Activated CD8-positive, alpha-beta memory T cell treated with anti-CD3 and anti-CD28 coated beads, Interleukin-2, amount 50 U/mL, for 1 hour (primary cell): ENCODE data around the gene FOXP1.

Source experiments
- DNase-seq: peaks from one replicate; pipeline ENCODE4 v3.0.0-alpha.2; 2020; ENCODE audit errors: extremely low read depth

The FOXP1 gene

DNA sequence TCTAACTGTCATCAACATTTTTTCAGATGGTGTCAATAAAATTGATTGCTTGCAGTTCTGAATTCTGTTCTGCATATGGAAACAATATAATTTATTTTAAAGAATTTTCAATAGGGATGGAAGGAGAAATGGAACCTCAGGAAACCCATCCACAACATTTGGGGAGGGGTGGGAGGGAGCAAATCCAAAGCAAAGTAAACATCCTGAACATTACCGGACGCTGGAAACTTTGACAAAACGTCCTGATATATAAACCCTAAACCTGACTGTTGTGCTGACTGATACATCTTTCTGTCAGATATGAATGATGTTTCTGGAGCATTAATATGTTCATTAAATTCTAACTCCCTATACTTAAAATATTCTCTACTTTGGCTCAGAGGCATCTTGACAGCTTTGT lies 479.0 kb downstream of the FOXP1 start:
- no peak for DNase-seq

DNA sequence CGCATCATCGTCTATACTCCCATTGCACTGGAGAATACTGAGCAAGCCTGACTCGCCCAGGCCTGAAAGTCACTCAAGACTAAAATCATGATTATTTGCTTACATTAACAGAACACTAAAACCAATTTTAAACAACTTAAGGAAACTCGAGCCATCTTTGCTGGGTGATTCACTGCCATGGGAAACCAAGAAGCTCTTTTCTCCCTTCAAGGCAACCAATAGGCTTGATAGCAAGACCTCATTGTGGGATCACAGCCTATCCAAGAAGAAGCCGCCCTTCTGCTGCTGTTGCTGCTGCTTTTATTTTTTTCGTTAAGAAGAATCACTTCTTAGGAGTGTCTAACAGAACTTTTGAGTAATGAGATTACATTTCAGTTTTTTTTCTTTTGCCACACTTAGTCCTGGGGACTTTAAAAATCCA lies 479.4 kb downstream of the FOXP1 start:
- no peak for DNase-seq

DNA sequence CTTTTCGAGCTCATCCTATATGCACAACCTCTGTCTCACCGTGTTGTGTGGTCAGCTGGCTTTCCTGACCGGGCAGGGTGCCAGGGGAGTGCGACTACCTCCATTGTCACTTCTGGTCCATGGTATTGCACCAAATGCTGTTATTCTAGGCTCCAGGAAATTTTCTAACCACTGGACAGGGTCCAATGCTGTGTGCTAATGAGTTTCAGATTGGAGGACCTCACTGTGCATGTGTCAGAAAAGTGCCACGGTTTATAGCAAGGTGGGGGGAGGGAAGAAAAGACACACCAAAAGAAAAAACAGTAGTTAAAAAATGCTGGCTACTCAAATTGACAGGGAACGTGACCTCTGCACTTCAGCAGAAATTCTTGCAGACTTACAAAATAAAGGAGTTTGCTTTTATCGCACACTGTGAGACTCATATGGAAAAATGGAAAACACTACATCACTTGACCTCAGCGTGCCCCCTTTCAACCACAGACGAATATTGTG lies 480.1 kb downstream of the FOXP1 start:
- DNase-seq = no peak

DNA sequence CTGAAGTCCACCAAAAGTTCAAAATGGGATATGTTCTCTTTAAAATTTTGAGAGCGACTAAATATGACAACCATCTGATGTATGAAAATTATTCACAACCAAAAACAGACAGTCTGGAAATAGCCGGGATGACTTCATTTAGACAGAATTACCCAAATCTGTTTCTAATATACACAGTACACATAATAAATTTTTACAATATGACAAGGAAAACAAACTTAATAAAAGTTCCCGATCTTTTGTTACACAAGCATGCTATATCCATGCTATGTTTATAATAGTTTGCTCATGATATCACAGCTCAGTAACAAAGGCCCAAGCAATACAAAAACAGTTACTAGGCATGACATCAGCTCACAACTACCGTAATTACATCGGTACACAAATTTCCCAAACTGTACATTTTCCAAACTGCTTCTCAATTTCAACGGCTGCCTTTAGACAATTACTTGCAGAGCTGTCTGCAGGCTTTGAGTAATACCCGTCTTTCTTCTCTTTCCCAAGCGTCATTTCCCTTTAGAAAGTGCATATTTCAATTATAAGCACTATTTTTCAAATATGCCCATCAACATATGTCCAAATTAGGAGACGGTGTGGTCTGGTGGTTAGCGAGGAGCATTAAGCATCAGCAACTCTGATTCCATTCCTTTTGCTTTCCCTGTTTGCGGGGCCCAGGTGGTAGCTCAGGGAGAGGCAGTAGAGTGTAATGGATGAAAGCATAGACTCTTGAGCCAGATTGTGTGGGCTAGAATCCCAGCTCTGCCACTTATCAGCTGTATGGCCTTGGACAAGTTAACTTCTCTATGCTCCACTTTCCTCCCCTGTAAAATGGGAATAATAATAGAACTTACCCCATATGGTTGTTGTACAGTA lies 481.2 kb downstream of the FOXP1 start:
- no peak for DNase-seq

DNA sequence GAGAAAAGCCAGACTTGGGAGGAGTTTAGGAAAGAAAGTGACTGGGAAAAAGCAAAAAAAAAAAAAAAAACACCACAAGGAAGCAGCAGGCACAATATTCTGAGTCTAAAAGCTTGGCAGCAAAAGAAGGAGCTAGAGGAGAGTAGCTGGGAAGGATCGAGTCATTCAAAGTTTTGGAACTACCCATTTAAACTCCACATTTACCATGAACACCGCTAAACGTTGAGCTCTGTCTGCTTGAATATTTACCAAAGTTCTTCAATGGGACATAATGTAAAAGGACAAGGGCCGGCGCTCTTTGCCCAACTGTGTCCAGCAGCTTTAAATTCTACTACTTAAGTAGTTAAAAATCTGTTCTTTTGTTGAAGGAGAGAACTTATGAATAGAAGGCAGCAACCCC lies 481.9 kb downstream of the FOXP1 start:
- no peak for DNase-seq

DNA sequence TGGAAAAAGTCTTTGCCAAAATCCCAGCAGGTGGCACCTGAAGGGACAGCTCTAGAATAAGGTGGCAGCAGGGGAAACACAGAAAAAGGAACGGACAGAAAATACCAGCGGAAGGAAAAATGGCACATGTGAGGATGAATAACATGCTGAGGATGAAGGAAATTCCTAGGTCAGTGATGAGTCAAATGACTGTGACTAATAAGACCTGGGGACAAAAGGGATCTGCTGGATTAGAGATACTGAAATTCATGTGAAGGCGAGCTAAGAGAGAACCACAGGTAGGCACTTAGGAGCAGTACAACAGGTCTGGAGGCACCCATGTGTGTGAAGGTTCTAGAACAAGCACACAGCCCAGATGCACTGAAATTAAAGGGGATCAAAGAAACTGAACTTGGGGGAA lies 482.5 kb downstream of the FOXP1 start:
- DNase-seq = no peak

DNA sequence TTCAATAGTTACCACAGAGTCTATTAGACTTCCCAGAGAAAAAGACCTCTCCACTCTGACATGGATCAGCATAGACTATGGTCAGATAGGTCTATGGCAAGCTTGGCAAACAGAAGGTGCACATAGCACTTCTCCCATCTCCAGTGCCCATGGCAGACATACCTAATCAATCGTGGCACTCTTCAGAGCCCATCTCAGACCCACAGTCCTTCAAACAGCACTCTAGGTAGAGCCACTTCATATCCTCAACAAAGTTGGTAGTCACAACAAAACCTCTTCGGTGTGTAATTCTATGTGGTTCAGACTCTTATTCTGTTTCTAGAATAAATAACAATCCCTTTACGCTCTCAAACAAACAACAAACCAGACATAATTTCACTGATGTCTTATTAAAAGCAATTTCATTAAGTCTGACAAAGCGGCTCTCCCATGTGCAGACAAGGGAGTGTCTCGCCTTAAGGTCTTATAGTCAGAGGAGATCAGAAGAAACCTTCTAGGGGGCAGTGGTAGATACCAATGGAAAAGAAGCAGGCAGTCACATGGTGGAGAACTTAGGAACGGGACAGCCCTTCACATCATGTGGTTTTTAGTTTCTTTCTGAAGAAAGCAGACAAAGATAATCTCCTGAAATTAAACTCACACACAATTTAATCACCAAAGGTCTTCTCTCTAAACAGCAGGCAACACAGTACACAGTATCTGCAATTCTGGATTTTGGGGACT lies 483.4 kb downstream of the FOXP1 start:
- no peak for DNase-seq

DNA sequence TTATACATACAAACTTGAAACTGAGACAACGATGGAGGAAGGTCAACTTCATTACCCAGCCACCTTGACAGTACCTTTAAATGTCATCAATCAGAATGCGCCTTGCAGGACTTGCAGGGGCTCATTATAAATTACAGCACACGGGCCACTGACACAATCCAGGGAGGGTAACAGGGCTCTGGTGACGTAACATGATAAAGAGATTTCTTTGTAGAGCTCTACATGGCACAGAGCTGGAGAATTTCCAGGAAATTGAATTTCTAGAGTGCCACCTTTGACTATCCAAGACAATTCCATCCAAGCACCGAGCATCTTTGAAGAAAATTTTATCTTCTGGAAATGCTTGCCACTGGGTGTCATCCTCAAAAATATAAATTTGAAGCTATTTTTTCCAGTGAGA lies 486.0 kb downstream of the FOXP1 start:
- DNase-seq = no peak

DNA sequence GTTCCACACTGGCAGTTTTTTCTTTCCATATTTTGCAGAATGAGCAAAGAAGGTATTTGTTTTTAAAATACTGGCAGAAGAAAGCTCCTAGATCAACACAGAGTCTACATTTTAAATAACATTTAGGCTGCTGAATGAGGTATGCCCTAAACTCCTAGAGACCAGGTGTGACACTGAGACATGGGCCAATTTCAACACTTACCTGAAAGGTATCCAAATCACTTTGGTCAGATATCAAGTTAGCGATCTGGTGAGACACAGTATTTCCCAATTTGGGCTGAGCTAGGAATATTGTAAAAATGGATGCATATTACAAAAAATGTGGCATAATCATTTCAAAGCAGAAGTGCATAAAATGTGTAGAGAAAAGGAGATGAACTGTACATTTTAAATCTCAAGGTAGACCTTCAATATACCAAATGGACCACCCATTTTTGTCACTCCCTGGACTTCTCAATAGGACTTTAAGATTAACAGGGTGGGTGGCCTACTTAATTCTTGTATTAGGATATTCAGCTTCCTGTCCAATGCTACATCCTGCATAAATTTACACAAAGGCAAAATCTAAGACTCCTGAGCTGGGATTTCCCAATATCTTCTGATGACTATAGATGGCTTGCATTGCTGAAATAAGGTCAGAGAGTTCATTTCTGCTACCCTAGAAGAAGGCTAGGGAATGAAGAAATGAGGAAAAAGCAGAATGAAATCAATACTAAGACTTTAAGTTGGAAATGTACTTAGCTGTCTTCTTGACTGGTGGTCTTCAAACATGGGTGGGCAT lies 487.8 kb downstream of the FOXP1 start:
- no peak for DNase-seq

DNA sequence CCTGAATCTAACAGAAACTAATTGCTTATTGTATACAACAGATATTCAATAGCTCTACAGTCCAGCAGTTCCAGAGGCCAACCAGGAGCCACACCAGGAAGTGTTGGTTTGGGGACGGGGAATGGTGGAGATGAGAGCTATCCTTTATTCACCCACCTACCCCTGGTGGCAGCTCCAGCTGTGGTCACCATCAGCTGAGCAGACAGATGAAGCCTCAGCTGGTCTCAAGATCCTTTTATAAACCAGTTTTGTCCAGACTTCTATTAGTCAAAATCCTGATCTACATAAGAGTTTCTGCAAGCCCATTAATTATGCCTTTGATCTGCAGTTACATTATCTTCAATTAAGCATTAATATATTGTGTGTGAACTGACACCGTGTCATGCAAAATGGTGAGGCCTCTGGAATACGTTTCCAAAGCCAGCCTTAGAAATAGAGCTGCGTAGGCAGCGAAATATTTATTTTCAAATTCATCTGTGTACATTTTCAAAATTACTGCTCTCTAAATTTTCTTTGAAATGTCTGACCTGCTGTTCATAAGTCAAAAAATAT lies 488.8 kb downstream of the FOXP1 start:
- no peak for DNase-seq

DNA sequence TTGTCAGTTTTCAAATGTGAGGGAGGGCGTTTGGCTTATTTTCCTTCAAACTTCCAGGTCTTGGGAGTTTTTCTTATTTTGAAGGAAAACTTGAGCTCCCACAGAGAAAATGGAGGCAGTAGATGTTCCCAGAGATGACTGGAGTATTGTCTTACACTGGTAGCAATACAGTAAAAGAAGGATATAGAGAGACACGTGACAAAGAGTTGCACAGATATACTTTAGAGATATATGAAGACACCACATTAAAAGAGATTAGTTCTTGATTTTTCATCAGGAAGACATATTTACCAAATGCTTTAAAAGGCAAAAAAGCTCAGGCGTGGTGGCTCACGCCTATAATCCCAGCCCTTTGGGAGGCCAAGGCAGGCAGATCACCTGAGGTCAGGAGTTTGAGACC lies 490.9 kb downstream of the FOXP1 start:
- no peak for DNase-seq

DNA sequence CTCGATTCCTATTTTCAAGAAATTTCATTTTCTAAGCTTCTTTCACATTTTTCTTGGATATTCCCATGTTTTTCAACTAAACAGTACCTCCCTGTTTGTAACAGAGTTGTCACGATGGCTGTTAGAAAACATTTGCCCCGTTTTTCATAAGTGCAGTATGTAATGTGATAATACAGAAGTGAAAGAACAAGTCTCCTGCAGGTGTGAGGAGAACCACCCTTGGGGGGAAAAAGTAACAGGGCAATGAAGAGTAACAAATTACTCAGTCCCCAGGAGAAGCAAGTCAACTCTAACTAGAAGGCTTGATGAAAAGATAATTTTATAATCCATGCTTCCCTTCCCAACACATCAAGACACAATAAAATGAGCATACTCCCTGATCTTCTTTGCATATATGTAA lies 493.3 kb downstream of the FOXP1 start:
- DNase-seq = no peak

DNA sequence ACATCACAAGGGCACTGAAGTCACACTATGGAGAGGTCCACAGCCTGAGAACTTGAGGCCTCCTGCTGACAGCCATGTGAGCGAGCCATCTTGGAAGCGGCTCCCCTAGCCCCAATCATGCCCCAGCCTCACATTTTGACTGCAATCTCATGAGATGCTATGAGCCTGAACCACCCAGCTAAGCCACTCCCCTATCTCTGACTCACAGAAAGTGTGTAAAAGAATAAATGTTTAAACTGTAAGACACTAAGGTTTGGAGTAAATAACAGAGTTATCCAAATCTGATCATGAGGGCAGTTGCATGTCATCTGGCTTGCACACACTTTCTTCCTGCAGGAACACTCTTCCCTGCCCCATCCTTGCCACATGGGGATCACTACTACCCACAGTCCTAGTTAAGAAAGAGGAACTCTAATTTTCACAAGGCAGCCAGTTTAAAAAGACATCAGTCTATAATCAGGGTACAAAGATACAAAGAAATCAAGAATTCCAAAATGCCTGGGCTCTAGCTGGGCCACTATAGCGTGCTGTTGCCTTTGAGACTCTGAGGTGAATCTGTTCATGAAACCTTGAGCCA lies 494.2 kb downstream of the FOXP1 start:
- no peak for DNase-seq

DNA sequence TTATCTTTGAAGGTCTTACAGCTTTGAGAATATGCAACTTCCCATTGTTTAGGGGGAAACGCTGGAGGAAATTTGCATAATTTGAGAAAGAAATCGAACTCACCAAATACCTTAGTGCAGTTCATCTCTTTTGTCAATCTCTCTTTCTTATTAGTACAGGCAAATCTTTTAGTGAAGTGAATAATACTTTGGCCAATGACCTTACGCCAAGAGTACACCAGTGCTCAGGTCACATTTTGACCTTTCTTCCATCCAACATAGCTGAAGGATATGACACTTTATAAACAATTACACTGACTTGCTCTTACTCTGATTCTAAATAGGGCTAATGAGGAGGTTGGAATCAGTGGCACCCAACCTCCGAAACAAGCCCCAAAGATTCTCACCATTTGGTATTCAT lies 494.8 kb downstream of the FOXP1 start:
- no peak for DNase-seq

DNA sequence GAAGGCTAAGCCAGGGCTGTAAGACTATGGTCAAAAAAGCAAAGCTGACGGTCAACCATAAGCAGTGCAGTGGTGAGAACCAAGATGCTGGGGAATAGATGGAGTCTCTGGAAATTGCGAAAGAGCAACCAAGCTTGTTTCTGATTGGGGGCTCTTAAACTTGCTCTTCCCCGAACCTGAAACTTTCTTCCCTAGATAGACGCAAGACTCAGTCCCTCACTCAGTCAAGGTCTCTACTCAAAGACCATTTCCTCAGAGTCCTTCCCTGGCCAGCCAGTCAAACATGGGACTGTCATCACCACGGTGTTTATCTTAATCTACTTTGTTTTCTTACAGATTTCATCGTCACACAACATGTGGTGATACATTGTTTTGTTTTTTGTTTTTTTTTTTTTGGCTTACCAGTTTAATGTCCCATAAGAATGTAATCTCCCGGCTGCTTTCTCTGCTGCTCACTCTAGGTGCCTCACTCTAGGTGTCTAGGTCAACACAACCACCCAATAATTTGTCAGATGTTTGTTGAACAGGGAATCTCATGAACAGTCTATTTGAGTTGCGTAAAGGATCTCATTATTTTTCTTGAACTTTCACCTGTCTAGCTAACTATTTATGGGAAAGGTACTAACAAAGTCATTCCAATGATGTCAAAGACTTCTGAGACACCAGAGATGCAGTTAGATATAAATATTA lies 495.4 kb downstream of the FOXP1 start:
- no peak for DNase-seq

DNA sequence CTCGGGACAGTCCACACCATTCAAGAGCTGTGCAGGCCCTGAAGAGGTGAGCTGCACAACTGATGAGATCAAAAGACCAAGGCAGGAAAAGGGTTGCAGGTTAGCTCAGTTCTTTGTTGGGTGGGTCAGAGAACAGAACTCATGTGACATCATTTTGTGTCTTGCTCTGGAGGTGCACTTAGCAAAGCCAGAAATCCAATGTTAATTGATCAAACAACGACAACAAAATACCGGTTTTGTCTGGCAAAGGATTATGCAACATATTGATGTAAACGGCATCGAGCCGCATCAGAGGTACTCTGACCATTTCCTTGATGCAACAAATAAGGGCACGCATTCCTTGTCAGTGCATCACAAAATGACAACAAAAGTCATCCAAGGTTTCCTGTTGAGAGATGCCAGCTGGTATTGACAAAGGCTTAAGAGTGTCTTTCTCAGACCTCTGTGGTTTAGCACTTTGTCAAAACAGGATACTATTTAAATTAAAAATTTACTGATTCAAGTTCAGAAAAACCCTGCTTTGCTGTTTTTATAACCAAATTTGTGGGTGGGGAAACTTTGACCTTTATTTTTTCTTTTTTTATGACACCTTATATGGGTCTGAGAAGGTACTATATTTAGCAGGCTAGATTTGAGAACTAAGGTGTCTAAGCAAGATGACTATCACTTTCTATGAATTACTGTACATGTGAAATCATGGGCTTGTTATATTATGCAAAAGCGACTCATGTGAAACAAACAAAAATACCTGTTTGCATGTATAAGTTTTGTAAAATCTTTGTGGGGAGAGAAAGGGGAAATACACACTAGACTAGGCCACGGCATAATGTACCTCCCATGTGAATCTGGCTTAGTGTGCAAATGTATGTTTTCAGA lies 496.1 kb downstream of the FOXP1 start:
- DNase-seq = peak; percentile 36

DNA sequence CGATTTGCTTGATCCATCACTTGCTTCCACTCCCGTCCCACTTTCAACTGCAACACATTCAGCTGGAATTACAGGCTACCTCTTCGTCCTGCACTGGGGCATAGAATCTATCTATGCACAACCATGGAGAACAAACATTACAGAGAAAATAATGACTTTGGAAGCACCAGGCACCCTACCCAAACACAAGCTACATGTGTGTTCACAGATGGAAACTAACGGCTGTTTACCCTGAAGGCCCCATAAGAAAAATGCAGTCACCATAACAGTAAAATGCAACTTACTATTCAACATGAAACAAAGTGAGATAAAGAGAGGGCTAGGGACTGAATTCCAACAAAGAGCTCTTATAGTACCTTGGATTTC lies 496.8 kb downstream of the FOXP1 start:
- no peak for DNase-seq

DNA sequence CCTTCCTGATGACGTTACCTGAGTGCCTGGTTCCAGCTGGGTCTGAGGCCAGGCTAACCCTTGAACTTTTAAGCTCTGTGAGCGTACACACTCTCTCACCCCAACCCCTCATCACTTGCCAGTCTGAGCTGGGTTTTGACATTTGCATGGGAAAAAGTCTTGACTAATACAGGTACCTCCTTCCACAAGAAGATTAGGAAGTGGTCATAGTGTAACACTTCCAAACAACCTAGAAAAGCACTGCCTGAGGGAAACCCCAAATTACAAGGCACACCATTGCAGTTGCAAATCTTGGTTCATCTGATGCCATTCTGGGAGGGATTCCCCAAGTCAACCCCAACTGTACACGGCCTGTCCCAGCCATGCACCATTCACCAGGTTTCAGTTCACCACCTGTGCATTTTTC lies 499.8 kb downstream of the FOXP1 start:
- no peak for DNase-seq

DNA sequence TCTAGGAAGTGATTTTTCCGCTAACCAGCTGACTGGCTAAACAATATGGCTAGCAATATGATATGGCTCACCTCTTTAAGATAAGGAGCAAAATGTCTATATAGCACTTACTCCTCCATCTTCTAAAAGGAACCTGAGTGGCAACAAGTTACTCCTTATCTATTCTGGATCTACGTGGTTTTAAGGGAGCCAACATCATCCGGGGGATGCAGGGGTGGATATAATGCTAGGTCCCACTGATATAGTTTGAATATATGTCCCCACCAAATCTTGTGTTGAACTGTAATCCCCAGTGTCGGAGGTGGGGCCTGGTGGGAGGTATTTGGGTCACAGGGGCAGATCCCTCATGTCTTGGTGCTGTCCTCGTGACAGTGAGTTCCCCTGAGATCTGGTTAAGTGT lies 500.7 kb downstream of the FOXP1 start:
- DNase-seq = no peak

DNA sequence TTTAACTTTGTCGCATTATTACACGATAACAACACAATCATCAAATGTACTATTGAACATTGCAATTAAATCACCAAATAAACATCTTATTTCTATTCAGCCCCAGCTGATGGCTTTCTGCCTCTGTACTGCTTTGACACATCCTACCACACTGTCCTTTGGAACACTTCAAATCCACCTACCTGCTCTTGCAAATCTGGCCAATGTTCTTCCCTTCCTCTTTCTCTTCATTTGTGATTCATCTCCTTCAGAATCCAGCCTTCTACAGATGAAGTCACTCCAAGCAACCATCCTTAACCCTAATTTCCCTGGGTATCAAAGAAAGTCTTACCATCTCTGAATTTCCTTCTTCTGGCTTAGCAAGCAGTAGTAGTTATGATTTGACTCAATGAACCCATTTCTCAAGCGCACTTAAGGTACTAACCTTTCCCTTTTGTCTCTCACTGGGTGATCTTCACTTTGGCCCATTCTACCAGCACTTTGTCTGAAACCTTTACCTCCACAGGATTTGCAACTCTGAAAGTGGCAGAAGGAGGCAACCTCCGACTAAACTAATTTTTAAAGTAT lies 502.9 kb downstream of the FOXP1 start:
- DNase-seq = no peak
